ENCODE measurements around the gene SUSD1.

SUSD1 gene

GRCh38 chr9:112157087-112157486 lies 18.0 kb downstream of the SUSD1 start:
- TF ChIP-seq TCF12 (IDR thresholded peaks at IDR 0.05; ENCODE audit: low read depth), result no peak
- no peak for TF ChIP-seq NFIC (IDR thresholded peaks at IDR 0.05)
- TF ChIP-seq RAD21 (IDR thresholded peaks at IDR 0.05; ENCODE audit: low read depth), result no peak
- TF ChIP-seq TEAD4 (IDR thresholded peaks at IDR 0.05), result no peak
- TF ChIP-seq MAX (IDR thresholded peaks at IDR 0.05), result no peak
- no peak for TF ChIP-seq EP300 (IDR thresholded peaks at IDR 0.05; ENCODE audit: borderline replicate concordance)
- no peak for TF ChIP-seq YY1 (IDR thresholded peaks at IDR 0.05; ENCODE audit: low read depth)
- TF ChIP-seq FOXM1 (IDR thresholded peaks at IDR 0.05; ENCODE audit: borderline replicate concordance, low read depth), result no peak
- TF ChIP-seq, protein P1, sequence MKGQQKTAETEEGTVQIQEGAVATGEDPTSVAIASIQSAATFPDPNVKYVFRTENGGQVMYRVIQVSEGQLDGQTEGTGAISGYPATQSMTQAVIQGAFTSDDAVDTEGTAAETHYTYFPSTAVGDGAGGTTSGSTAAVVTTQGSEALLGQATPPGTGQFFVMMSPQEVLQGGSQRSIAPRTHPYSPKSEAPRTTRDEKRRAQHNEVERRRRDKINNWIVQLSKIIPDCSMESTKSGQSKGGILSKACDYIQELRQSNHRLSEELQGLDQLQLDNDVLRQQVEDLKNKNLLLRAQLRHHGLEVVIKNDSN (IDR thresholded peaks at IDR 0.05), result no peak
- TF ChIP-seq ZBTB7A (IDR thresholded peaks at IDR 0.05; ENCODE audit: low read depth), result no peak
- TF ChIP-seq CREB1 (IDR thresholded peaks at IDR 0.05; ENCODE audit: low read depth), result no peak
- no peak for TF ChIP-seq EGR1 (IDR thresholded peaks at IDR 0.05)
- TF ChIP-seq, protein P2, sequence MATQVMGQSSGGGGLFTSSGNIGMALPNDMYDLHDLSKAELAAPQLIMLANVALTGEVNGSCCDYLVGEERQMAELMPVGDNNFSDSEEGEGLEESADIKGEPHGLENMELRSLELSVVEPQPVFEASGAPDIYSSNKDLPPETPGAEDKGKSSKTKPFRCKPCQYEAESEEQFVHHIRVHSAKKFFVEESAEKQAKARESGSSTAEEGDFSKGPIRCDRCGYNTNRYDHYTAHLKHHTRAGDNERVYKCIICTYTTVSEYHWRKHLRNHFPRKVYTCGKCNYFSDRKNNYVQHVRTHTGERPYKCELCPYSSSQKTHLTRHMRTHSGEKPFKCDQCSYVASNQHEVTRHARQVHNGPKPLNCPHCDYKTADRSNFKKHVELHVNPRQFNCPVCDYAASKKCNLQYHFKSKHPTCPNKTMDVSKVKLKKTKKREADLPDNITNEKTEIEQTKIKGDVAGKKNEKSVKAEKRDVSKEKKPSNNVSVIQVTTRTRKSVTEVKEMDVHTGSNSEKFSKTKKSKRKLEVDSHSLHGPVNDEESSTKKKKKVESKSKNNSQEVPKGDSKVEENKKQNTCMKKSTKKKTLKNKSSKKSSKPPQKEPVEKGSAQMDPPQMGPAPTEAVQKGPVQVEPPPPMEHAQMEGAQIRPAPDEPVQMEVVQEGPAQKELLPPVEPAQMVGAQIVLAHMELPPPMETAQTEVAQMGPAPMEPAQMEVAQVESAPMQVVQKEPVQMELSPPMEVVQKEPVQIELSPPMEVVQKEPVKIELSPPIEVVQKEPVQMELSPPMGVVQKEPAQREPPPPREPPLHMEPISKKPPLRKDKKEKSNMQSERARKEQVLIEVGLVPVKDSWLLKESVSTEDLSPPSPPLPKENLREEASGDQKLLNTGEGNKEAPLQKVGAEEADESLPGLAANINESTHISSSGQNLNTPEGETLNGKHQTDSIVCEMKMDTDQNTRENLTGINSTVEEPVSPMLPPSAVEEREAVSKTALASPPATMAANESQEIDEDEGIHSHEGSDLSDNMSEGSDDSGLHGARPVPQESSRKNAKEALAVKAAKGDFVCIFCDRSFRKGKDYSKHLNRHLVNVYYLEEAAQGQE (IDR thresholded peaks at IDR 0.05; ENCODE audit: low read depth), result no peak
- TF ChIP-seq TAF1 (IDR thresholded peaks at IDR 0.05; ENCODE audit: low read depth), result no peak
- no peak for TF ChIP-seq CEBPB (IDR thresholded peaks at IDR 0.05)

- TF ChIP-seq, protein P1 (IDR thresholded peaks at IDR 0.05), result no peak
- no peak for TF ChIP-seq TEAD4 (IDR thresholded peaks at IDR 0.05)
- no peak for TF ChIP-seq EGR1 (IDR thresholded peaks at IDR 0.05)
- no peak for TF ChIP-seq FOXM1 (IDR thresholded peaks at IDR 0.05; ENCODE audit: borderline replicate concordance, low read depth)
- no peak for TF ChIP-seq TCF12 (IDR thresholded peaks at IDR 0.05; ENCODE audit: low read depth)
- no peak for TF ChIP-seq CEBPB (IDR thresholded peaks at IDR 0.05)
- TF ChIP-seq CREB1 (IDR thresholded peaks at IDR 0.05; ENCODE audit: low read depth), result no peak
- no peak for TF ChIP-seq MAX (IDR thresholded peaks at IDR 0.05)
These were observed 25.9 kb downstream of the SUSD1 start for GRCh38 chr9:112149211-112149610.

DNA sequence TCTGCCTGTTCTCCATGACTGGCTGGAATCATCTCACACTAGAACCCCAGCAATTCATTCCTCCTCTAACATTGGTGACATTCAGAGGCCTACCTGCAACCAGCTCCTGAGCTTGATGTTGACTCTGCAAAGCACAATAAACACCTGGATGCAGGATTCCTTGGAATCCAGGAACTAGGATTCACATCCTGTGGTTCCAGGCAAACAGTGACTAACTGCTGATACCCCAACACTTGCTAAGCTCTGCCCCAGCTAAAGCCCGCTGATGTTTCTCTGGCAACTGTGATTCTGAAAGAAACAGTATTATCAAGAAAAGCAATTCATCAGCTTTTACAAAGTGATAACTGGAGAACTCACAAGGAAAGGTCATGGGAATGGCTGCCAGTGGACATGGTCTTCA lies 29.2 kb downstream of the SUSD1 start:
- TF ChIP-seq CEBPB (IDR thresholded peaks at IDR 0.05), result no peak
- no peak for TF ChIP-seq NFIC (IDR thresholded peaks at IDR 0.05)
- TF ChIP-seq TEAD4 (IDR thresholded peaks at IDR 0.05), result no peak
- TF ChIP-seq EGR1 (IDR thresholded peaks at IDR 0.05), result no peak
- TF ChIP-seq, protein P2 (IDR thresholded peaks at IDR 0.05; ENCODE audit: low read depth), result no peak
- no peak for TF ChIP-seq RAD21 (IDR thresholded peaks at IDR 0.05; ENCODE audit: low read depth)
- TF ChIP-seq EP300 (IDR thresholded peaks at IDR 0.05; ENCODE audit: borderline replicate concordance), result no peak
- TF ChIP-seq YY1 (IDR thresholded peaks at IDR 0.05; ENCODE audit: low read depth), result no peak

DNA sequence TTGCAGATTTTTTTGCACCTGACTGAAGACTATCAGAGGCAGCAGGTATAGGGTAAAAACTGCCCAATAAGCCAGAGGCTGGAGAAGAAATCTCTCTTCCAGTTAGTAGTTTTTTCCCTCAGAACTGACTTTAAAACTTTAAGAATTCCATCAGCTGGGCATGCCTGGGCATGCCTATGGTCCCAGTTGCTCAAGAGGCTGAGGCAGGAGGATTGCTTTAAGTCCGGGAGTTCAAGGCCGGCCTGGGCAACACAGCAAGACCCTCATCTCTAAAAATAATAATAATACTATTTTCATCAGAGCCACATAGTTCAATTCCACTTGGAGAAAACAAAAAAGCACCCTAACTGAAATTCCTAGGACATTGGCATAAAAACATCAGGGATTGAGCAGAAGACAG lies 30.3 kb downstream of the SUSD1 start:
- TF ChIP-seq EGR1 (IDR thresholded peaks at IDR 0.05) (no peak), TAF1 (IDR thresholded peaks at IDR 0.05; ENCODE audit: low read depth) (no peak), MAX (IDR thresholded peaks at IDR 0.05) (no peak), CREB1 (IDR thresholded peaks at IDR 0.05; ENCODE audit: low read depth) (no peak), EP300 (IDR thresholded peaks at IDR 0.05; ENCODE audit: borderline replicate concordance) (no peak), YY1 (IDR thresholded peaks at IDR 0.05; ENCODE audit: low read depth) (no peak), NFIC (IDR thresholded peaks at IDR 0.05) (no peak)

DNA sequence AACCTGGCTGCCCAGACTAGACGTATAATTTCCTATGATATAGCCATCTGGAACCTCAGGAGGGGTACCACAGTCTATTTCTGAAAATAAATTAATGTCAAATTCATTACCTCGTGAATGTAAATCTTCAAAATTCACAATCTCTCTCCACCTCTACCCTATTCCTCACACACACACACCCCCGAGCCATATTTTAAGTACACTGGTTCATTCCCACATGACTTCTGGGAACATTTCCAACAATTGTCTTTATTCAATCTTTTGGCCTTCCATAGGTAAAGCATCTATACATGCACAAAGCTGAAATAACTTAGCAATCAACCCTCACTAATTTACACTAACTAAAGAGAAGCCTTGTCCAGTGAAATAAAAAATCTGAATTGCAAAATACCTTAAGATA lies 32.7 kb downstream of the SUSD1 start:
- TF ChIP-seq RAD21 (IDR thresholded peaks at IDR 0.05; ENCODE audit: low read depth), result no peak; the same call in 1 of the 2 replicates
- no peak for TF ChIP-seq YY1 (IDR thresholded peaks at IDR 0.05; ENCODE audit: low read depth)
- no peak for TF ChIP-seq EP300 (IDR thresholded peaks at IDR 0.05; ENCODE audit: borderline replicate concordance)
- no peak for TF ChIP-seq TAF1 (IDR thresholded peaks at IDR 0.05; ENCODE audit: low read depth)
- TF ChIP-seq MAX (IDR thresholded peaks at IDR 0.05), result no peak
- no peak for TF ChIP-seq EGR1 (IDR thresholded peaks at IDR 0.05)
- no peak for TF ChIP-seq CREB1 (IDR thresholded peaks at IDR 0.05; ENCODE audit: low read depth)
- TF ChIP-seq, protein P2 (IDR thresholded peaks at IDR 0.05; ENCODE audit: low read depth), result no peak
- no peak for TF ChIP-seq NFIC (IDR thresholded peaks at IDR 0.05)
- no peak for TF ChIP-seq ZBTB7A (IDR thresholded peaks at IDR 0.05; ENCODE audit: low read depth)
